ENCODE measurements around the gene CST7.

CST7 gene

GRCh38 chr20:24980291-24981053 is 31.4 kb downstream of the CST7 start:
- no peak for DNase-seq (ENCODE audit: low read depth)
- H3K4me3 ChIP-seq (ENCODE audit: low read depth, low read length) = no peak overlapping the region

- H3K4me3 ChIP-seq (ENCODE audit: low read depth, low read length) = no peak overlapping the region
- DNase-seq (ENCODE audit: low read depth) = no peak
Measured at GRCh38 chr20:24981282-24981681, 32.2 kb downstream of the CST7 start.

GRCh38 chr20:24981790-24982189 is 32.7 kb downstream of the CST7 start:
- no peak for DNase-seq (ENCODE audit: low read depth)
- no peak overlapping the region for H3K4me3 ChIP-seq (ENCODE audit: low read depth, low read length)

GRCh38 chr20:24983896-24984295 is 34.8 kb downstream of the CST7 start:
- DNase-seq (ENCODE audit: low read depth) = no peak
- no peak overlapping the region for H3K4me3 ChIP-seq (ENCODE audit: low read depth, low read length)

GRCh38 chr20:24984961-24985640 is 36.0 kb downstream of the CST7 start:
- no peak for DNase-seq (ENCODE audit: low read depth)
- H3K4me3 ChIP-seq (ENCODE audit: low read depth, low read length) = no peak overlapping the region

GRCh38 chr20:24985802-24986201 is 36.7 kb downstream of the CST7 start:
- DNase-seq (ENCODE audit: low read depth) = no peak
- no peak overlapping the region for H3K4me3 ChIP-seq (ENCODE audit: low read depth, low read length)

- no peak for DNase-seq (ENCODE audit: low read depth)
- H3K4me3 ChIP-seq (ENCODE audit: low read depth, low read length) = no peak overlapping the region
Measured at GRCh38 chr20:24986436-24987015, 37.5 kb downstream of the CST7 start.

- no peak overlapping the region for H3K4me3 ChIP-seq (ENCODE audit: low read depth, low read length)
- DNase-seq (ENCODE audit: low read depth) = peak; percentile 24
Measured at GRCh38 chr20:24987244-24987643, 38.2 kb downstream of the CST7 start.

- H3K4me3 ChIP-seq (ENCODE audit: low read depth, low read length) = no peak overlapping the region
- DNase-seq (ENCODE audit: low read depth) = no peak
Measured at GRCh38 chr20:24987873-24988835, 39.1 kb downstream of the CST7 start.

GRCh38 chr20:24989162-24989561 is 40.1 kb downstream of the CST7 start:
- DNase-seq (ENCODE audit: low read depth) = no peak
- no peak overlapping the region for H3K4me3 ChIP-seq (ENCODE audit: low read depth, low read length)

- no peak overlapping the region for H3K4me3 ChIP-seq (ENCODE audit: low read depth, low read length)
- no peak for DNase-seq (ENCODE audit: low read depth)
Measured at GRCh38 chr20:24990810-24991252, 41.8 kb downstream of the CST7 start.

GRCh38 chr20:24991897-24992486 is 42.9 kb downstream of the CST7 start:
- DNase-seq (ENCODE audit: low read depth) = no peak

GRCh38 chr20:24992487-24993205 is 43.6 kb downstream of the CST7 start, which contains the start of gene APMAP:
Gene APMAP (minus strand): TSS chr20:24992751. CDS start chr20:24992688, 63 bp downstream.
- H3K4me3 ChIP-seq (ENCODE audit: low read depth, low read length) = peak within 1 kb of the TSS; percentile 88
- peak; percentile 65 for DNase-seq (ENCODE audit: low read depth)

More at GRCh38 chr20:24991897-24992486, 42.9 kb downstream of the CST7 start:
- H3K4me3 ChIP-seq (ENCODE audit: low read depth, low read length) = peak overlapping the region; percentile 88

- H3K4me3 ChIP-seq (ENCODE audit: low read depth, low read length) = peak overlapping the region; percentile 88
- no peak for DNase-seq (ENCODE audit: low read depth)
Measured at GRCh38 chr20:24993337-24994185, 44.5 kb downstream of the CST7 start.

GRCh38 chr20:24994186-24994465 is 45.1 kb downstream of the CST7 start:
- H3K4me3 ChIP-seq (ENCODE audit: low read depth, low read length) = no peak overlapping the region
- DNase-seq (ENCODE audit: low read depth) = no peak

- peak overlapping the region; percentile 10 for H3K4me3 ChIP-seq (ENCODE audit: low read depth, low read length)
- peak; percentile 17 for DNase-seq (ENCODE audit: low read depth)
Measured at GRCh38 chr20:24994470-24995368, 45.6 kb downstream of the CST7 start.

Data from skeletal muscle cell (primary cell).